Activated naive CD4-positive, alpha-beta T cell treated with anti-CD3 and anti-CD28 coated beads, Interleukin-2, amount 50 U/mL, for 72 hours (primary cell): ENCODE measurements around the gene MACROD2. TPM values are rescaled to one million over a fixed set of nuclear protein-coding genes. Genes with fewer than 3 reads are reported as not detected.

Experiments
- ATAC-seq, 2 donors: fragments of 150-1000 bp; cut with Tn5 transposase; 2 replicates each; pipeline ENCODE4 v1.10.0; 2021; ENCODE audit warnings: mild to moderate bottlenecking in 2 of 2, moderate library complexity in 2 of 2
- DNase-seq, 2 donors: peaks; one replicate each; pipeline ENCODE4 v3.0.0; 2021 to 2022; ENCODE audit warnings: low spot score in 2 of 2
- H3K27ac Mint-ChIP-seq, 2 donors: one replicate each; pipeline ENCODE4 v1.8.0; 2022; ENCODE audit warnings: mild to moderate bottlenecking in 2 of 2, mixed read lengths in 2 of 2
- H3K36me3 Mint-ChIP-seq, 2 donors: one replicate each; pipeline ENCODE4 v1.8.0; 2022; ENCODE audit warnings: mixed read lengths in 2 of 2
- H3K9me3 Mint-ChIP-seq, 2 donors: one replicate each; pipeline ENCODE4 v1.8.0; 2022; ENCODE audit warnings: mixed read lengths in 2 of 2
- total RNA-seq, 2 donors: library from RNA; stranded (reverse); gene quantifications; one replicate each; pipeline ENCODE4 v1.2.3, GENCODE V29; 2022

The MACROD2 gene
- total RNA-seq, 2 donors from 2014 or later: not detected

GRCh38 chr20:14609328-14610221, 614.3 kb downstream of the MACROD2 start:
- ATAC-seq: no peak
- H3K36me3 Mint-ChIP-seq: peaks cover 0 to 4% of the 10 kb centered on the region in 2 donors
- no peak for DNase-seq
- H3K27ac Mint-ChIP-seq: no peak overlapping the region
- peaks cover 17 to 22% of the 10 kb centered on the region in 2 donors for H3K9me3 Mint-ChIP-seq

GRCh38 chr20:14611479-14611878, 616.2 kb downstream of the MACROD2 start:
- ATAC-seq: no peak
- peaks cover 0 to 4% of the 10 kb centered on the region in 2 donors for H3K36me3 Mint-ChIP-seq
- DNase-seq: no peak
- peaks cover 27 to 37% of the 10 kb centered on the region in 2 donors for H3K9me3 Mint-ChIP-seq
- H3K27ac Mint-ChIP-seq: no peak overlapping the region

- ATAC-seq (no peak), DNase-seq (no peak)
- no peak overlapping the region for H3K27ac Mint-ChIP-seq
- peaks cover 0 to 4% of the 10 kb centered on the region in 2 donors for H3K36me3 Mint-ChIP-seq
- peaks cover 31 to 37% of the 10 kb centered on the region in 2 donors for H3K9me3 Mint-ChIP-seq
These were observed 617.1 kb downstream of the MACROD2 start for GRCh38 chr20:14612391-14612790.

GRCh38 chr20:14616003-14616402, 620.7 kb downstream of the MACROD2 start:
- Mint-ChIP-seq H3K36me3 (no peaks in the 10 kb centered on the region), H3K9me3 (peaks cover 25 to 34% of the 10 kb centered on the region in 2 donors), H3K27ac (no peak overlapping the region)
- DNase-seq: no peak
- ATAC-seq: no peak

- Mint-ChIP-seq H3K36me3 (no peaks in the 10 kb centered on the region), H3K27ac (no peak overlapping the region), H3K9me3 (peaks cover 25 to 29% of the 10 kb centered on the region in 2 donors)
- no peak for DNase-seq
- no peak for ATAC-seq
These were observed 621.8 kb downstream of the MACROD2 start for GRCh38 chr20:14617123-14617522.

GRCh38 chr20:14619411-14619810, 624.1 kb downstream of the MACROD2 start:
- Mint-ChIP-seq H3K9me3 (peaks cover 26 to 27% of the 10 kb centered on the region in 2 donors), H3K27ac (no peak overlapping the region), H3K36me3 (no peaks in the 10 kb centered on the region)
- ATAC-seq (no peak), DNase-seq (no peak)

- no peak for DNase-seq
- no peak for ATAC-seq
- Mint-ChIP-seq H3K36me3 (no peaks in the 10 kb centered on the region), H3K9me3 (peaks cover 11 to 13% of the 10 kb centered on the region in 2 donors), H3K27ac (no peak overlapping the region)
These were observed 627.5 kb downstream of the MACROD2 start for GRCh38 chr20:14622796-14623195.

- no peak overlapping the region for H3K27ac Mint-ChIP-seq
- peaks cover 14 to 16% of the 10 kb centered on the region in 2 donors for H3K9me3 Mint-ChIP-seq
- ATAC-seq: no peak
- DNase-seq: no peak
- H3K36me3 Mint-ChIP-seq: no peaks in the 10 kb centered on the region
These were observed 635.7 kb downstream of the MACROD2 start for GRCh38 chr20:14631011-14631410.

- Mint-ChIP-seq H3K27ac (no peak overlapping the region), H3K9me3 (peaks cover 14 to 18% of the 10 kb centered on the region in 2 donors), H3K36me3 (no peaks in the 10 kb centered on the region)
- ATAC-seq (no peak), DNase-seq (no peak)
These were observed 637.6 kb downstream of the MACROD2 start for GRCh38 chr20:14632906-14633305.

GRCh38 chr20:14633507-14633906, 638.2 kb downstream of the MACROD2 start:
- peaks cover 12 to 14% of the 10 kb centered on the region in 2 donors for H3K9me3 Mint-ChIP-seq
- ATAC-seq: no peak
- H3K36me3 Mint-ChIP-seq: no peaks in the 10 kb centered on the region
- DNase-seq: no peak
- no peak overlapping the region for H3K27ac Mint-ChIP-seq

- Mint-ChIP-seq H3K9me3 (peaks cover 10 to 15% of the 10 kb centered on the region in 2 donors), H3K27ac (no peak overlapping the region), H3K36me3 (no peaks in the 10 kb centered on the region)
- no peak for DNase-seq
- no peak for ATAC-seq
These were observed 639.3 kb downstream of the MACROD2 start for GRCh38 chr20:14634665-14635064.

- ATAC-seq (no peak), DNase-seq (no peak)
- Mint-ChIP-seq H3K36me3 (no peaks in the 10 kb centered on the region), H3K9me3 (peaks cover 7 to 26% of the 10 kb centered on the region in 2 donors), H3K27ac (no peak overlapping the region)
These were observed 642.1 kb downstream of the MACROD2 start for GRCh38 chr20:14637441-14637840.

- Mint-ChIP-seq H3K9me3 (peaks cover 0 to 17% of the 10 kb centered on the region in 2 donors), H3K36me3 (no peaks in the 10 kb centered on the region), H3K27ac (no peak overlapping the region)
- no peak for DNase-seq
- ATAC-seq: no peak
These were observed 647.8 kb downstream of the MACROD2 start for GRCh38 chr20:14643146-14643545.

- Mint-ChIP-seq H3K9me3 (peaks cover 0 to 17% of the 10 kb centered on the region in 2 donors), H3K27ac (no peak overlapping the region), H3K36me3 (no peaks in the 10 kb centered on the region)
- DNase-seq (no peak), ATAC-seq (no peak)
These were observed 648.2 kb downstream of the MACROD2 start for GRCh38 chr20:14643556-14643955.

- H3K36me3 Mint-ChIP-seq: no peaks in the 10 kb centered on the region
- peaks cover 0 to 15% of the 10 kb centered on the region in 2 donors for H3K9me3 Mint-ChIP-seq
- no peak overlapping the region for H3K27ac Mint-ChIP-seq
- DNase-seq (no peak), ATAC-seq (no peak)
These were observed 649.2 kb downstream of the MACROD2 start for GRCh38 chr20:14644306-14645097.

- ATAC-seq (no peak), DNase-seq (no peak)
- peaks cover 5 to 16% of the 10 kb centered on the region in 2 donors for H3K9me3 Mint-ChIP-seq
- H3K27ac Mint-ChIP-seq: no peak overlapping the region
- H3K36me3 Mint-ChIP-seq: no peaks in the 10 kb centered on the region
These were observed 651.7 kb downstream of the MACROD2 start for GRCh38 chr20:14647016-14647415.

- Mint-ChIP-seq H3K36me3 (no peaks in the 10 kb centered on the region), H3K27ac (no peak overlapping the region), H3K9me3 (peaks cover 5 to 13% of the 10 kb centered on the region in 2 donors)
- DNase-seq (no peak), ATAC-seq (no peak)
These were observed 654.3 kb downstream of the MACROD2 start for GRCh38 chr20:14649662-14650061.
